Stimulated activated CD8-positive, alpha-beta memory T cell treated with anti-CD3 and anti-CD28 coated beads, Interleukin-4, amount 100 ng/mL, for 4 hours (primary cell): ENCODE data around the gene AGPAT3.
"Not testable (repeated sequence)": the region's sequence is repeated elsewhere in the genome, so short reads cannot be mapped to it uniquely, and the experiment has no call there.

ENCODE experiments used
- DNase-seq, 2 donors: peaks; one replicate each; pipeline ENCODE4 v3.0.0-alpha.2; 2020; ENCODE audit warnings: low read depth in 2 of 2, low spot score in 1 of 2

AGPAT3 gene

DNA sequence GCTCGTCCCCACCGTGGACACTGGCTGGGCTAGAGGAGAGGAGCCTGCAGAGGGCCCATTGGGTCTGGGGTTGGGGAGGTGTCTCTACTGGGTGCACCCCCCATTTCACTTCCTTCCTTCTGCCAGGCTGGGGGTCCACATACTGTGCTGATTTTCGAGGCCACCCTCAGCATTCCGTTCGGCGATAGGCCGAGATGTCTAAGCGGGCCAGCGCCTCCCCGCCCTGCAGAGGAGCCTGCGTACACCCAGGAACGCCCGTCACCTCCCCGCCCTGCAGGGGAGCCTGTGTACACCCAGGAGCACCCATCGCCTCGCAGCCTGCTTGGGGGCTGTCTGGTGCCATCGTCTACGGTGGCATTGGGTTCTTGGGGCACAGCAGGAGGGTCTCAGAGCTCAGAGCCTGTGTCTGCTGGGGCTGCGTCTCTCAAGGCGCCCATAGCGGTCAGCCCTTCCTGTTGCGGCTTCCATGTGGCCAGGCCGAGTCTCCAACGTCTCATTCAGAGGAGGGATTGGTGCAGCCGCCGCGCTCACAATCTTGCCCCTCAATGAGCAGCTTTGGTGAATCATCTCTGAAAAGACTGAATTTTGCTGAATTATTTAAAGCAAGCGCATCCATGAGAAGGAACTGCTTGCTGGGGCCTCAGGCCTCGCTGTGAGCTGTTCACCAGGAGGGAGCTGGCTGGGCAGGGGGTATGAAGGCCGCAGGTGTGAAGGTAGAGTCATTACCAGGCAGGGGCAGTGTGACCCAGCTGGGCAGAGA lies 30.7 kb upstream of the AGPAT3 start:
- no peak for DNase-seq

GRCh38 chr21:43835050-43835449 lies 30.0 kb upstream of the AGPAT3 start:
- no peak for DNase-seq

DNA sequence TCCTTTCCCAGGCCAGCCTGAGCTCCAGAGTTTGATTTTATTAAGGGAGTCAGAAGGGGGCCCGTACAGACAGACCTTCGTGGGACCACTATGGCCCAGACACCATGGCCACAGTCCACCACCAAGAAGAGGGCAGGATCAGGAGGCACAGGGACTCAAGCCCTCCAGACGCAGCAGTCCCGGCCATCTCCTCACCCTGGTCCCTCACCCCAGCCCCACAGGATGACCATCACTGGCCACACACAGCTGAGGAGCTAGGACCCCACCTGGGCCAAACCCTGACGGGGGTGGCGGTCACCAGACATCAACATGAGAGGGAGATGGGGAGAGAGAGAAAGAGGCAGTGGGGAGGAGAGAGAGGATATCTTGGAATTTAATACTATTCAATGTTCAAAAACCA lies 29.2 kb upstream of the AGPAT3 start:
- no peak for DNase-seq

- DNase-seq = no peak
These were observed 28.4 kb upstream of the AGPAT3 start for GRCh38 chr21:43836616-43837015.

DNA sequence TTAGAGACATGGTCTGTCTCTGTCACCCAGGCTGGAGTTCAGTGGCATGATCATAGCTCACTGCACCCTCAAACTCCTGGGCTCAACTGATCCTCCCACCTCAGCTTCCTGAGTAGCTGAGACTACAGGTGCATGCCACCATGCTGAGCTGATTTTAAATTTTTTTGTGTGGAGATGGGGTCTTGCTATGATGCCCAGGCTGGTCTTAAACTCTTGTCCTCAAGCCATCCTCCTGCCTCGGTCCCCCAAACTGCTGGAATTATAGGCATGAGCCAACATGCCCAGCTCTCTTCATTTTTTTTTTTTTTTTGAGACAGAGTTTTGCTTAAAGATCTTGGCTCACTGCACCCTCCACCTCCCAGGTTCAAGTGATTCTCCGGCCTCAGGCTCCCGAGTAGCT lies 24.8 kb upstream of the AGPAT3 start:
- no peak for DNase-seq

GRCh38 chr21:43842742-43843141 lies 22.3 kb upstream of the AGPAT3 start:
- DNase-seq = no peak

- not testable (repeated sequence) for DNase-seq
These were observed 20.1 kb upstream of the AGPAT3 start for GRCh38 chr21:43844906-43845305.

DNA sequence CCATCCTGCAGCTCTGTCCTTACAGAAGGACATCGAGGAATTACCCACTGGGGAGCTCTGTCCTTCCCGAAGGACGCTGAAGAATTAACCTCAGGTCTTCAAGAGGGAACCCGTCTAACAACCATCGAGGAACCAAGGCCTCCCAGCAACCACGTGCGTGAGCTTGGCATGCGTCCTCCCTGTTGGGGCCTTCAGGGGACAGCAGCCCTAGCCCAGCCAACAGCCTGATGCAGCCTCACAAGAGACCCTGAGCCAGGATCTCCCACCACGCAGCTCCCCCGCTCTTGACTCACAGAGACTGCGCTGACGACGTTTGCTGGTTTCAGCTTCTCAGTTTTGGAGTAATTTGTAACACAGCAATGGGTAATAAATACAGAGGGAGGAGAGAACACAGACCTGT lies 19.6 kb upstream of the AGPAT3 start:
- no peak for DNase-seq

- no peak for DNase-seq
These were observed 18.6 kb upstream of the AGPAT3 start for GRCh38 chr21:43846430-43846829.

GRCh38 chr21:43847301-43847700 lies 17.7 kb upstream of the AGPAT3 start:
- DNase-seq = no peak

DNA sequence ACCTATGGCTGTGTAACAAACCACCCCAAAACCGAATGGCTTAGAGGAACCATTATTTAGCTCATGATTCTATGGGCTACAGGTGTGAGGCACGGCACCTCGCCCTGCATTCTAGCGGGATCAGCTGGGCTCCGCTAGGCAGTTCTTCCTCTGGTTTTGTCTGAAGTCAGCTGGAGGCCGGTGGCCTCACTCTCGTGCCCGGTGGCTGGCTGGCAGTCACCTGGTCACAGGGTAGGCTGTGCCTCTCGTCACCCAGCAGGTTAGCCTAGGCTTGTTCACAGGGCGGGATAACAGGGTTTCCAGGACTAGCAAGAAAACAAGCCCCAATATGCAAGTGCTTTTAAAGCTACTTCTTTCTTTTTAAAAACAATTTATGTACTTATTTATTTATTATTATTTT lies 16.3 kb upstream of the AGPAT3 start:
- no peak for DNase-seq

- no peak for DNase-seq
These were observed 15.3 kb upstream of the AGPAT3 start for GRCh38 chr21:43849532-43850299.

GRCh38 chr21:43850728-43851295 lies 14.2 kb upstream of the AGPAT3 start:
- no peak for DNase-seq

DNA sequence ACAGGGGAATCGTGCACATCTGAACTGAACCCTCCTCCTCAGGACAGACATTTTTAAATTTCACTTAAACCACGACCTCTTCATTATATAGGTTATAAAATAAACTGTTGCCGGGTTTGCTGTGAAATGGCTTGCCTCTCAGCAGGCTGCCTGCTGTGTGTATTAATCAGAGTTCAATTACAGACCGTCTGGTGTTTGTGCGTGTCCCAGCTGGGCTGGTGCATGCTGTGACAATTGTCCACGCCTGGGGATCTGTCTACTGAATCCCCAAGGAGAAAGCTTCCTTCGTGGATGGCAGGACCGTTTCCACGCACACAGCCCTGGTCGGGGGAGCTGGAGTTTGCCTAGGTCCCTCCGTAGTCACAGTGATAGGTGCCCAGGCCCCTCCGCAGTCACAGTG lies 13.4 kb upstream of the AGPAT3 start:
- no peak for DNase-seq

- no peak for DNase-seq
These were observed 10.9 kb upstream of the AGPAT3 start for GRCh38 chr21:43853851-43854772.

DNA sequence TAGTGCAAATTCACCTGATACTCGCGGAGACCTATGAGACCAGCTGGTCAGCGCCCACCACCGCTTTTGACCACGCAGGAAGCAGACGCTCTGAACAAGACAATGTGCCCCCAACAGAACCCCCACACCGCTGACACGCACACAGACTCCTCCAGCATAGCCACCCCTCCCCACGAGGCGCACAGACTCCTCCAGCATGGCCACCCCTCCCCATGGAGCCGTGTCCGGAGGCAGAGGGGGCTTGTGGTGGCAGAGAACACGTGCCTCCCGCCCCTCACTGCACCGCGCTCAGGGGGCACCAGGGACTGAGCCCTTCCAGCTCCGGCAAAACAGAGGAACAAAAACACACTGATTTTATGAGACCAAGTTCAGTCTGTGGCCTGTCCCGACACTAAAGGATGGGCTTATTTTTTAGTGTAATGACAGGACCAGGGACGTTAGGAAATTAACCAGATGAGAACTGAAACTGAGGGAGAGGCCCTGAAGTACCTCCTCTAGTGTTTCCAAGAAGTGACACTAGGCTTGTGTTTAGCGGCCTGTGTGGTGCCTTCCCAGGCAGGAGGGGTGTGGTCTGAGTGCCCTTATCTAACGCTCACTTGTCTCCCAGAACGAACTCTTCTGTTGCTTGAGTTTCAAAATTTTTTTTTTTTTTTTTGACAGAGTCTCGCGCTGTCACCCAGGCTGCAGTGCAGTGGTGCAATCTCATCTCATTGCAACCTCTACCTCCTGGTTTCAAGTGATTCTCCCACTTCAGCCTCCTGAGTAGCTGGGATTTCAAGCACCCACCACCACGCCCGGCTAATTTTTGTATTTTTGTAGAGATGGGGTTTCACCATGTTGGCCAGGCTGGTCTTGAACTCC lies 10.0 kb upstream of the AGPAT3 start:
- DNase-seq = no peak

- DNase-seq = no peak
These were observed 9.1 kb upstream of the AGPAT3 start for GRCh38 chr21:43855955-43856354.

GRCh38 chr21:43858806-43859648 lies 6.0 kb upstream of the AGPAT3 start:
- no peak for DNase-seq

DNA sequence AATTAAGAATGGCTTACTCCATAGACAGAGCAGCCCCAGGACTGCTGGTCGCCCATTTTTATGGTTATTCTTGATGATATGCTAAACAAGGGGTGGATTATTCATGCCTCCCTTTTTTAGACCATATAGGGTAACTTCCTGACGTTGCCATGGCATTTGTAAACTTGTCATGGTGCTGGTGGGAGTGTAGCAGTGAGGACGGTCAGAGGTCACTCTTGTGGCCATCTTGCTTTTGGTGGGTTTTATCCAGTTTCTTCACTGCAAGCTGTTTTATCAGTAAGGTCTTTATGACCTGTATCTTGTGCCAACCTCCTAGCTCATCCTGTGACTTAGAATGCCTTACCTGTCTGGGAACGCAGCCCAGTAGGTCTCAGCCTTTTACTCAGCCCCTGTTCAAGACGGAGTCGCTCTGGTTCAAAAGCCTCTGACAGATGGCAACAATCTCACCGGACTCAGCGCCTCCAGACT lies 5.2 kb upstream of the AGPAT3 start:
- DNase-seq = no peak
